ENCODE data around the gene PNPLA6. TPM values are rescaled to one million over a fixed set of nuclear protein-coding genes. Genes with fewer than 3 reads are reported as not detected.

Gene PNPLA6
- total and polyA plus RNA-seq, 2 of the 13 experiments (the other 11 are each of a cell fraction or from before 2014, with no cell fraction given): 24.9 to 28.2 TPM

DNA sequence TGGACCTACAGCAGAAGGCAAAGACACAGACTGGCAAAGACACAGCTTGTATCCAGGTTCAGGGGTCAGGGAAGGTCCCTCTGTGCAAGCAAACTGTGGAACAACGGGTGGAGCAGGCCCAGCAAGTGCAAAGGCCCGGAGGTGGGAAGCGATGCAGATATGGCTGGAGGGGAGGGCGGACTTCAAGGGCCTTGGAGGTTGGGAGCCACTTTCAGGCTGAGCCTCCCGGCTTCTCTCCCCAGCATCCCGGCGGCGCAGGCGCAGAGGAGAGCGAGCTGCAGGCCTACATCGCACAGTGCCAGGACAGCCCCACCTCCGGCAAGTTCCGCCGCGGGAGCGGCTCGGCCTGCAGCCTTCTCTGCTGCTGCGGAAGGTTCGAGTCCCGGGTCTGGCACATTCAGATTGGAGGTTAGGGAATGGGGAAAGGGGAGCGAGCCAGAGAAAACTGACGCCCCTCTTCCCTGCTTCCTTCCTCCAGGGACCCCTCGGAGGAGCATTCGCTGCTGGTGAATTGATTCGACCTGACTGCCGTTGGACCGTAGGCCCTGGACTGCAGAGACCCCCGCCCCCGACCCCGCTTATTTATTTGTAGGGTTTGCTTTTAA is 2.1 kb upstream of the PNPLA6 start (continued):
- TF ChIP-seq, protein P1, sequence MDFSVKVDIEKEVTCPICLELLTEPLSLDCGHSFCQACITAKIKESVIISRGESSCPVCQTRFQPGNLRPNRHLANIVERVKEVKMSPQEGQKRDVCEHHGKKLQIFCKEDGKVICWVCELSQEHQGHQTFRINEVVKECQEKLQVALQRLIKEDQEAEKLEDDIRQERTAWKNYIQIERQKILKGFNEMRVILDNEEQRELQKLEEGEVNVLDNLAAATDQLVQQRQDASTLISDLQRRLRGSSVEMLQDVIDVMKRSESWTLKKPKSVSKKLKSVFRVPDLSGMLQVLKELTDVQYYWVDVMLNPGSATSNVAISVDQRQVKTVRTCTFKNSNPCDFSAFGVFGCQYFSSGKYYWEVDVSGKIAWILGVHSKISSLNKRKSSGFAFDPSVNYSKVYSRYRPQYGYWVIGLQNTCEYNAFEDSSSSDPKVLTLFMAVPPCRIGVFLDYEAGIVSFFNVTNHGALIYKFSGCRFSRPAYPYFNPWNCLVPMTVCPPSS (IDR thresholded peaks at IDR 0.05): no peak
- TF ChIP-seq ZNF367 (CRISPR knock-in tag; IDR thresholded peaks at IDR 0.05; ENCODE audit: borderline replicate concordance) (no peak), AGO1 (IDR thresholded peaks at IDR 0.05; ENCODE audit: low read depth, low read length, poor library complexity, severe bottlenecking) (peak; percentile 80), ZNF563 (CRISPR knock-in tag; IDR thresholded peaks at IDR 0.05) (no peak), RFXANK (CRISPR knock-in tag; IDR thresholded peaks at IDR 0.05) (no peak), RBFOX2 (IDR thresholded peaks at IDR 0.05; ENCODE audit: low read depth, low read length) (0 out of 2 replicates have a peak, but pooled peaks have one; percentile 19), ATM (IDR thresholded peaks at IDR 0.05; ENCODE audit: borderline replicate concordance) (no peak), ZFP36L2 (CRISPR knock-in tag; IDR thresholded peaks at IDR 0.05) (no peak), ZNF496 (CRISPR knock-in tag; IDR thresholded peaks at IDR 0.05; ENCODE audit: insufficient replicate concordance) (no peak), ZNF766 (CRISPR knock-in tag; IDR thresholded peaks at IDR 0.05; ENCODE audit: borderline replicate concordance) (no peak), NKX3-1 (CRISPR knock-in tag; IDR thresholded peaks at IDR 0.05) (no peak), ZNF569 (CRISPR knock-in tag; IDR thresholded peaks at IDR 0.05; ENCODE audit: borderline replicate concordance) (no peak), TSC22D2 (CRISPR knock-in tag; IDR thresholded peaks at IDR 0.05; ENCODE audit: borderline replicate concordance) (no peak), RBM39 (IDR thresholded peaks at IDR 0.05; ENCODE audit: low read depth, low read length, poor library complexity, severe bottlenecking) (no peak)
- TF ChIP-seq, protein P2, sequence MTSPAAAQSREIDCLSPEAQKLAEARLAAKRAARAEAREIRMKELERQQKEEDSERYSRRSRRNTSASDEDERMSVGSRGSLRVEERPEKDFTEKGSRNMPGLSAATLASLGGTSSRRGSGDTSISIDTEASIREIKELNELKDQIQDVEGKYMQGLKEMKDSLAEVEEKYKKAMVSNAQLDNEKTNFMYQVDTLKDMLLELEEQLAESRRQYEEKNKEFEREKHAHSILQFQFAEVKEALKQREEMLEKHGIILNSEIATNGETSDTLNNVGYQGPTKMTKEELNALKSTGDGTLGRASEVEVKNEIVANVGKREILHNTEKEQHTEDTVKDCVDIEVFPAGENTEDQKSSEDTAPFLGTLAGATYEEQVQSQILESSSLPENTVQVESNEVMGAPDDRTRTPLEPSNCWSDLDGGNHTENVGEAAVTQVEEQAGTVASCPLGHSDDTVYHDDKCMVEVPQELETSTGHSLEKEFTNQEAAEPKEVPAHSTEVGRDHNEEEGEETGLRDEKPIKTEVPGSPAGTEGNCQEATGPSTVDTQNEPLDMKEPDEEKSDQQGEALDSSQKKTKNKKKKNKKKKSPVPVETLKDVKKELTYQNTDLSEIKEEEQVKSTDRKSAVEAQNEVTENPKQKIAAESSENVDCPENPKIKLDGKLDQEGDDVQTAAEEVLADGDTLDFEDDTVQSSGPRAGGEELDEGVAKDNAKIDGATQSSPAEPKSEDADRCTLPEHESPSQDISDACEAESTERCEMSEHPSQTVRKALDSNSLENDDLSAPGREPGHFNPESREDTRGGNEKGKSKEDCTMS (CRISPR knock-in tag; conservative IDR thresholded peaks at IDR 0.05): no peak
- TF ChIP-seq, protein P3, sequence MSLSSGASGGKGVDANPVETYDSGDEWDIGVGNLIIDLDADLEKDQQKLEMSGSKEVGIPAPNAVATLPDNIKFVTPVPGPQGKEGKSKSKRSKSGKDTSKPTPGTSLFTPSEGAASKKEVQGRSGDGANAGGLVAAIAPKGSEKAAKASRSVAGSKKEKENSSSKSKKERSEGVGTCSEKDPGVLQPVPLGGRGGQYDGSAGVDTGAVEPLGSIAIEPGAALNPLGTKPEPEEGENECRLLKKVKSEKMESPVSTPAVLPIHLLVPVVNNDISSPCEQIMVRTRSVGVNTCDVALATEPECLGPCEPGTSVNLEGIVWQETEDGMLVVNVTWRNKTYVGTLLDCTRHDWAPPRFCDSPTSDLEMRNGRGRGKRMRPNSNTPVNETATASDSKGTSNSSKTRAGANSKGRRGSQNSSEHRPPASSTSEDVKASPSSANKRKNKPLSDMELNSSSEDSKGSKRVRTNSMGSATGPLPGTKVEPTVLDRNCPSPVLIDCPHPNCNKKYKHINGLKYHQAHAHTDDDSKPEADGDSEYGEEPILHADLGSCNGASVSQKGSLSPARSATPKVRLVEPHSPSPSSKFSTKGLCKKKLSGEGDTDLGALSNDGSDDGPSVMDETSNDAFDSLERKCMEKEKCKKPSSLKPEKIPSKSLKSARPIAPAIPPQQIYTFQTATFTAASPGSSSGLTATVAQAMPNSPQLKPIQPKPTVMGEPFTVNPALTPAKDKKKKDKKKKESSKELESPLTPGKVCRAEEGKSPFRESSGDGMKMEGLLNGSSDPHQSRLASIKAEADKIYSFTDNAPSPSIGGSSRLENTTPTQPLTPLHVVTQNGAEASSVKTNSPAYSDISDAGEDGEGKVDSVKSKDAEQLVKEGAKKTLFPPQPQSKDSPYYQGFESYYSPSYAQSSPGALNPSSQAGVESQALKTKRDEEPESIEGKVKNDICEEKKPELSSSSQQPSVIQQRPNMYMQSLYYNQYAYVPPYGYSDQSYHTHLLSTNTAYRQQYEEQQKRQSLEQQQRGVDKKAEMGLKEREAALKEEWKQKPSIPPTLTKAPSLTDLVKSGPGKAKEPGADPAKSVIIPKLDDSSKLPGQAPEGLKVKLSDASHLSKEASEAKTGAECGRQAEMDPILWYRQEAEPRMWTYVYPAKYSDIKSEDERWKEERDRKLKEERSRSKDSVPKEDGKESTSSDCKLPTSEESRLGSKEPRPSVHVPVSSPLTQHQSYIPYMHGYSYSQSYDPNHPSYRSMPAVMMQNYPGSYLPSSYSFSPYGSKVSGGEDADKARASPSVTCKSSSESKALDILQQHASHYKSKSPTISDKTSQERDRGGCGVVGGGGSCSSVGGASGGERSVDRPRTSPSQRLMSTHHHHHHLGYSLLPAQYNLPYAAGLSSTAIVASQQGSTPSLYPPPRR (CRISPR knock-in tag; IDR thresholded peaks at IDR 0.05; ENCODE audit: borderline replicate concordance): no peak
- TF ChIP-seq, protein P4, sequence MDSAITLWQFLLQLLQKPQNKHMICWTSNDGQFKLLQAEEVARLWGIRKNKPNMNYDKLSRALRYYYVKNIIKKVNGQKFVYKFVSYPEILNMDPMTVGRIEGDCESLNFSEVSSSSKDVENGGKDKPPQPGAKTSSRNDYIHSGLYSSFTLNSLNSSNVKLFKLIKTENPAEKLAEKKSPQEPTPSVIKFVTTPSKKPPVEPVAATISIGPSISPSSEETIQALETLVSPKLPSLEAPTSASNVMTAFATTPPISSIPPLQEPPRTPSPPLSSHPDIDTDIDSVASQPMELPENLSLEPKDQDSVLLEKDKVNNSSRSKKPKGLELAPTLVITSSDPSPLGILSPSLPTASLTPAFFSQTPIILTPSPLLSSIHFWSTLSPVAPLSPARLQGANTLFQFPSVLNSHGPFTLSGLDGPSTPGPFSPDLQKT (CRISPR knock-in tag; IDR thresholded peaks at IDR 0.05; ENCODE audit: borderline replicate concordance): no peak
- TF ChIP-seq, protein P5, sequence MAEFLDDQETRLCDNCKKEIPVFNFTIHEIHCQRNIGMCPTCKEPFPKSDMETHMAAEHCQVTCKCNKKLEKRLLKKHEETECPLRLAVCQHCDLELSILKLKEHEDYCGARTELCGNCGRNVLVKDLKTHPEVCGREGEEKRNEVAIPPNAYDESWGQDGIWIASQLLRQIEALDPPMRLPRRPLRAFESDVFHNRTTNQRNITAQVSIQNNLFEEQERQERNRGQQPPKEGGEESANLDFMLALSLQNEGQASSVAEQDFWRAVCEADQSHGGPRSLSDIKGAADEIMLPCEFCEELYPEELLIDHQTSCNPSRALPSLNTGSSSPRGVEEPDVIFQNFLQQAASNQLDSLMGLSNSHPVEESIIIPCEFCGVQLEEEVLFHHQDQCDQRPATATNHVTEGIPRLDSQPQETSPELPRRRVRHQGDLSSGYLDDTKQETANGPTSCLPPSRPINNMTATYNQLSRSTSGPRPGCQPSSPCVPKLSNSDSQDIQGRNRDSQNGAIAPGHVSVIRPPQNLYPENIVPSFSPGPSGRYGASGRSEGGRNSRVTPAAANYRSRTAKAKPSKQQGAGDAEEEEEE (CRISPR knock-in tag; IDR thresholded peaks at IDR 0.05; ENCODE audit: borderline replicate concordance): no peak

All from HepG2 (cell line).